Nephron (organoid): Measurements from ENCODE around the gene TULP1.

Experiments used
- H3K27ac Mint-ChIP-seq, 3 experiments: 2 replicates each; pipeline ENCODE4 v1.8.0; 2020; ENCODE audit warnings: mixed read lengths in 3 of 3, mild to moderate bottlenecking in 2 of 3, moderate library complexity in 1 of 3
- H3K27me3 Mint-ChIP-seq: 2 replicates; pipeline ENCODE4 v1.8.0; 2021; ENCODE audit warnings: low read depth, mild to moderate bottlenecking, moderate library complexity, mixed read lengths
- H3K36me3 Mint-ChIP-seq: 2 replicates; pipeline ENCODE4 v1.8.0; 2020; ENCODE audit warnings: low read depth, mixed read lengths
- H3K4me1 Mint-ChIP-seq: 2 replicates; pipeline ENCODE4 v1.8.0; 2020; ENCODE audit warnings: mixed read lengths
- H3K4me3 Mint-ChIP-seq, 3 experiments: 2 replicates each; pipeline ENCODE4 v1.8.0; 2020; ENCODE audit warnings: mild to moderate bottlenecking in 3 of 3, mixed read lengths in 3 of 3, moderate library complexity in 2 of 3
- H3K9me3 Mint-ChIP-seq: 2 replicates; pipeline ENCODE4 v1.8.0; 2020; ENCODE audit warnings: mixed read lengths
- TF ChIP-seq, protein P1 (sequence below), 3 experiments: fragments of 200-600 bp; sonication (generic); IDR thresholded peaks; one replicate each; pipeline ENCODE4 v1.5.0; 2021; ENCODE audit warnings: antibody characterized with exemption in 3 of 3; ENCODE audit not compliant: unreplicated experiment in 3 of 3

The TULP1 gene

DNA sequence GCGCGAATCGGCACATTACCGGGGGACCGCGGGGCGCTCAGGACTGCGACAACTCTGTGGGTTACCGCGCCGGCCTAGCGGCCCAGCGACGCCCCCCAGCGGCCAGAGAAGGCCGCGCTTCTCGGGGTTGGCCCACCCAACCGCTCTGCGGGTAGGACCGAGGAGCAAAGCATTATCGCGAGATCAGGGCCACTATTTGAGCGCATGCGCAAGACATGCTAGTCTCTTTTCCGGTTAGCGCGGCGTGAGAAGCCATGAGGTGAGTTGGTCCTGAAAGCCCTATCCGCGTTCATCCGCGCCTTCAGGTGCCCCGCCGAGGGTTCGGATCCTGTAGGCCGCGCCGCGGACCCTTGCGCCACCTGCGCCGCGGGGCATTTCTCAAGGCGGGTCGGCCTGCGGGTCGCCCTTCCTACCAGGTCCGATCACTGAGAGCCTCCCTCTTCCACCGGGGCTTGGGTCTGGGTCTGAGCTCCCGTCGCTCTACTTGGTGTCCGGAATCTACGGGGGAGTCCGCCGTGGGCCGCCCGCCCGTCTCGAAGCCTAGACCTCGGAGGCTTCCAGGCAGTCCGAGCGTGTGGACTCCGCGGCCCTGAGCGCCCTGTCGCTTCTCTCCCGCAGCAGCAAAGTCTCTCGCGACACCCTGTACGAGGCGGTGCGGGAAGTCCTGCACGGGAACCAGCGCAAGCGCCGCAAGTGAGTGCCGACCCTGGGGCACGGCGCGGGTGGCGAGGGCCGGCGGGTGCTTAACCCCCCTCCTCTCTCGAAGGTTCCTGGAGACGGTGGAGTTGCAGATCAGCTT lies 44.3 kb downstream of the TULP1 start, which contains the start of gene RPL10A:
Gene RPL10A (plus strand): TSS at position 221 of the 799 bp plus-strand sequence. CDS start 34 bp downstream, at position 255.
- Mint-ChIP-seq H3K4me1 (peaks cover 36% of the 10 kb centered on the region), H3K27me3 (no peaks in the 10 kb centered on the region), H3K9me3 (no peaks in the 10 kb centered on the region), H3K27ac (peak within 1 kb of the TSS; percentile 87 to 98 (median 96)), H3K36me3 (peaks cover 49% of the 10 kb centered on the region), H3K4me3 (peak within 1 kb of the TSS; percentile 87 to 98 (median 97))
- TF ChIP-seq, protein P1, sequence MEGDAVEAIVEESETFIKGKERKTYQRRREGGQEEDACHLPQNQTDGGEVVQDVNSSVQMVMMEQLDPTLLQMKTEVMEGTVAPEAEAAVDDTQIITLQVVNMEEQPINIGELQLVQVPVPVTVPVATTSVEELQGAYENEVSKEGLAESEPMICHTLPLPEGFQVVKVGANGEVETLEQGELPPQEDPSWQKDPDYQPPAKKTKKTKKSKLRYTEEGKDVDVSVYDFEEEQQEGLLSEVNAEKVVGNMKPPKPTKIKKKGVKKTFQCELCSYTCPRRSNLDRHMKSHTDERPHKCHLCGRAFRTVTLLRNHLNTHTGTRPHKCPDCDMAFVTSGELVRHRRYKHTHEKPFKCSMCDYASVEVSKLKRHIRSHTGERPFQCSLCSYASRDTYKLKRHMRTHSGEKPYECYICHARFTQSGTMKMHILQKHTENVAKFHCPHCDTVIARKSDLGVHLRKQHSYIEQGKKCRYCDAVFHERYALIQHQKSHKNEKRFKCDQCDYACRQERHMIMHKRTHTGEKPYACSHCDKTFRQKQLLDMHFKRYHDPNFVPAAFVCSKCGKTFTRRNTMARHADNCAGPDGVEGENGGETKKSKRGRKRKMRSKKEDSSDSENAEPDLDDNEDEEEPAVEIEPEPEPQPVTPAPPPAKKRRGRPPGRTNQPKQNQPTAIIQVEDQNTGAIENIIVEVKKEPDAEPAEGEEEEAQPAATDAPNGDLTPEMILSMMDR (IDR thresholded peaks at IDR 0.05; ENCODE audit: unreplicated experiment in 3 of 3) = peak; percentile 95 to 98 (median 97)

DNA sequence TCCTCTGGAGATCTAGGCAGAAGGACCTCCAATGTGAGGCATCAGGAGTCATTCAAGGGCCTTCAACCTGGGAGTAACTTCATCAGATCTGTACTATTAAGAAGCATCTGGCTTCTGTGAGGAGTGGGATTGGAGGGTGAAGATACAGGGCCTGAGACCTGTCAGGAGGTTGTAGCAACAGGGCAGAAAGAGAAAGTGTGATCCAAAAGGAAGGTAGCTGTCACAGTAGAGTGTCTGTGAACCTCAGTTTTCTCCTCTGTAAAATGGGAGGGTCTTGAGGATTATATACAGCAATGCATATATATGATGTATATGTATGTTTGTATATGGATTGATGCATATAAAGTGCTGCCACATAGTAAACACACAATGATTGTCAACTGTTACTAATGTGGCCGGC lies 47.0 kb downstream of the TULP1 start:
- no peaks in the 10 kb centered on the region for H3K27me3 Mint-ChIP-seq
- H3K4me3 Mint-ChIP-seq = peak overlapping the region in 2 of 3 experiments; percentile 19 to 42
- H3K27ac Mint-ChIP-seq = no peak overlapping the region
- H3K4me1 Mint-ChIP-seq = peaks cover 22% of the 10 kb centered on the region
- TF ChIP-seq, protein P1 (IDR thresholded peaks at IDR 0.05; ENCODE audit: unreplicated experiment in 3 of 3) = no peak
- H3K9me3 Mint-ChIP-seq = no peaks in the 10 kb centered on the region
- peaks cover 43% of the 10 kb centered on the region for H3K36me3 Mint-ChIP-seq

DNA sequence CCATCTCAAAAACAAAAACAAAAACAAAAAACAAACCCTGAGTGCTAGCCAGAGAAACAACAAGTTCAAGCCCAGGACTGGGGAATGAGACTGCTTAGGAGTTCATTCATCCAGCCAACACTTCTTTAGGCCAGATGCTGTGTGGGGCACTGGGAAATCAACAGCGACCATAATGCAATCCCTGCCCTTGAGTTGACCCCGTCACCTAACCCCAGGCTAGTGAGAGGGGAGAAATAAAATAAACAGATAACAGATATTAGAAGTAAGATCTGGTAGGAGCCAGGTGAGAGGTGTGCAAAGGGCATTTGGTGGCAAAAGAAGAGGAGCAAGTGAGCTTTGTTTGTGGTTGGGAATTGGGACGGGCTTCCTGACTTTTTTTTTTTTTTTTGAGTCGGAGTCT lies 49.4 kb downstream of the TULP1 start:
- TF ChIP-seq, protein P1 (IDR thresholded peaks at IDR 0.05; ENCODE audit: unreplicated experiment in 3 of 3) = no peak
- Mint-ChIP-seq H3K9me3 (no peaks in the 10 kb centered on the region), H3K4me3 (no peak overlapping the region), H3K27ac (no peak overlapping the region), H3K27me3 (no peaks in the 10 kb centered on the region), H3K4me1 (peaks cover 15% of the 10 kb centered on the region), H3K36me3 (peaks cover 42% of the 10 kb centered on the region)

- Mint-ChIP-seq H3K27ac (no peak overlapping the region), H3K4me1 (peaks cover 15% of the 10 kb centered on the region), H3K27me3 (no peaks in the 10 kb centered on the region), H3K4me3 (no peak overlapping the region), H3K36me3 (peaks cover 41% of the 10 kb centered on the region), H3K9me3 (no peaks in the 10 kb centered on the region)
- TF ChIP-seq, protein P1 (IDR thresholded peaks at IDR 0.05; ENCODE audit: unreplicated experiment in 3 of 3) = no peak
These were observed 51.4 kb downstream of the TULP1 start for GRCh38 chr6:35461270-35461669.

- peaks cover 40% of the 10 kb centered on the region for H3K4me1 Mint-ChIP-seq
- TF ChIP-seq, protein P1 (IDR thresholded peaks at IDR 0.05; ENCODE audit: unreplicated experiment in 3 of 3) = no peak
- no peak overlapping the region for H3K27ac Mint-ChIP-seq
- no peaks in the 10 kb centered on the region for H3K9me3 Mint-ChIP-seq
- no peaks in the 10 kb centered on the region for H3K27me3 Mint-ChIP-seq
- peaks cover 38% of the 10 kb centered on the region for H3K36me3 Mint-ChIP-seq
- no peak overlapping the region for H3K4me3 Mint-ChIP-seq
These were observed 54.8 kb downstream of the TULP1 start for GRCh38 chr6:35457907-35458306.
